A673 (cell line): ENCODE data around the gene WDR20.

Source experiments
- CTCF ChIP-seq: fragments of 300-800, 200-600 bp; sonication (generic); conservative IDR thresholded peaks from 2 replicates; pipeline ENCODE4 v1.5.1; 2017; ENCODE audit warnings: low read depth, mild to moderate bottlenecking, antibody characterized with exemption, low read length, moderate library complexity, mixed read lengths
- EZH2 ChIP-seq: fragments of 200-600 bp; sonication (generic); IDR thresholded peaks from 2 replicates; pipeline ENCODE4 v1.6.1; 2017; ENCODE audit warnings: borderline replicate concordance, low read depth, mild to moderate bottlenecking, mixed read lengths, antibody characterized with exemption, low read length; ENCODE audit not compliant: poor library complexity, severe bottlenecking

DNA sequence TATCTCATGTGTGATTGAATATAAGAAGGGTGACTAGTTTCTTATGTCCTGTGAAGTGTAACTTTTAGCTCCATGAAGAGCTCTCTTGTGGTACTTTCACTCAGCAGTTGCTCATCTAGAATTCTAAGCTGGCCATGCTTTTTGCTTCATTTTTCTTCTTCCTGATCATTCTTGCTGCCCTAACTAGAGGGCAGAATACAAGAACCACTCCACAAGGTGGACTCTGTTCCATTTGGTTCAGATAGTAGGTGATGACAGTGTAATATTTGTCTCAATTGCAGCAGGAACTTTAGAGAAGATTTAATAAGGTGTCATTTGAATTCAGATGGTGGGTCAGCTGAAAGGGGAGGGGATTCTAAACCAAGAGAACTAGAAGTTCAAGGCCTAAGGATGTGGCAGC, 17.6 kb downstream of the WDR20 start:
- no peak for TF ChIP-seq CTCF
- no peak for TF ChIP-seq EZH2
